22Rv1 (cell line): ENCODE results near the gene LAP3.

Experiments
- ZFX ChIP-seq: fragments of 450-650 bp; IDR thresholded peaks from 2 replicates; pipeline ENCODE4 v1.6.1; 2017; ENCODE audit warnings: antibody characterized with exemption, borderline replicate concordance
- TF ChIP-seq, protein P1 (sequence below): fragments of 450-650 bp; IDR thresholded peaks from 2 replicates; pipeline ENCODE4 v1.5.1; 2017; ENCODE audit warnings: mild to moderate bottlenecking

DNA sequence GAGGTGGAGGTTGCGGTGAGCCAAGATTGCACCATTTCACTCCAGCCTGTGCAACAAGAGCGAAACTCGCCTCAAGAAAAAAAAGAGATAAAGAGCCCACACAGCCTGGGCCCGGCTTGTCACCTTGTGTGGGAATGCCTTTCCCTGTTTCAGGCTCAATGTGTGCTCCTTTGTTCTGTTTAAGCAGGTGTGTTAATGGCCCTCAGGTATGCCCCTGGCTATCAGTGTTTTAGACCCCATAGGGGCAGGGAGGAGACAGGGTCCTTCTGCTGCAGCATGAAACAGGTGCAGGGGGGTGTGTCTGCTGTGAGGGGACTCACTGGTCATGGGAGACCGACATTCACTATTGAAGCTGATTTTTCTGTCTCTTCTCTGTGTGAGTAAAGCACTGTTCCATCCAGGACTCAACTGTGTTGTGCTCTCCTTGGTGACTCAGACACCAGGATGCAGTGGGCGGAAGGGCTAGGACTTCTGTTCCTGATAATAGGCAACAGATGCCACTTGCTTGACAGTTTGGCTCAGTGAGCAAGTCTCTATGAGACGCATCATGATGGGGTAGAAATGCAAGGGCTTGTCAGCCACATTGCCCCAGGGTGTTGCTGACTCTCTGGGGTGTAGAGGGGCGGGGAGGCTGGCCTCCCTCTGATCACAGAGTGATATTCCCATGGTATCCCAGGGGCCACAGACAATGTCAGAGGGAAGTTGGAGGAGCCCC, 15.6 kb upstream of the LAP3 start:
- TF ChIP-seq, protein P1, sequence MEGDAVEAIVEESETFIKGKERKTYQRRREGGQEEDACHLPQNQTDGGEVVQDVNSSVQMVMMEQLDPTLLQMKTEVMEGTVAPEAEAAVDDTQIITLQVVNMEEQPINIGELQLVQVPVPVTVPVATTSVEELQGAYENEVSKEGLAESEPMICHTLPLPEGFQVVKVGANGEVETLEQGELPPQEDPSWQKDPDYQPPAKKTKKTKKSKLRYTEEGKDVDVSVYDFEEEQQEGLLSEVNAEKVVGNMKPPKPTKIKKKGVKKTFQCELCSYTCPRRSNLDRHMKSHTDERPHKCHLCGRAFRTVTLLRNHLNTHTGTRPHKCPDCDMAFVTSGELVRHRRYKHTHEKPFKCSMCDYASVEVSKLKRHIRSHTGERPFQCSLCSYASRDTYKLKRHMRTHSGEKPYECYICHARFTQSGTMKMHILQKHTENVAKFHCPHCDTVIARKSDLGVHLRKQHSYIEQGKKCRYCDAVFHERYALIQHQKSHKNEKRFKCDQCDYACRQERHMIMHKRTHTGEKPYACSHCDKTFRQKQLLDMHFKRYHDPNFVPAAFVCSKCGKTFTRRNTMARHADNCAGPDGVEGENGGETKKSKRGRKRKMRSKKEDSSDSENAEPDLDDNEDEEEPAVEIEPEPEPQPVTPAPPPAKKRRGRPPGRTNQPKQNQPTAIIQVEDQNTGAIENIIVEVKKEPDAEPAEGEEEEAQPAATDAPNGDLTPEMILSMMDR: no peak
- no peak for TF ChIP-seq ZFX
